ENCODE data around the gene DTNA.

The DTNA gene

DNA sequence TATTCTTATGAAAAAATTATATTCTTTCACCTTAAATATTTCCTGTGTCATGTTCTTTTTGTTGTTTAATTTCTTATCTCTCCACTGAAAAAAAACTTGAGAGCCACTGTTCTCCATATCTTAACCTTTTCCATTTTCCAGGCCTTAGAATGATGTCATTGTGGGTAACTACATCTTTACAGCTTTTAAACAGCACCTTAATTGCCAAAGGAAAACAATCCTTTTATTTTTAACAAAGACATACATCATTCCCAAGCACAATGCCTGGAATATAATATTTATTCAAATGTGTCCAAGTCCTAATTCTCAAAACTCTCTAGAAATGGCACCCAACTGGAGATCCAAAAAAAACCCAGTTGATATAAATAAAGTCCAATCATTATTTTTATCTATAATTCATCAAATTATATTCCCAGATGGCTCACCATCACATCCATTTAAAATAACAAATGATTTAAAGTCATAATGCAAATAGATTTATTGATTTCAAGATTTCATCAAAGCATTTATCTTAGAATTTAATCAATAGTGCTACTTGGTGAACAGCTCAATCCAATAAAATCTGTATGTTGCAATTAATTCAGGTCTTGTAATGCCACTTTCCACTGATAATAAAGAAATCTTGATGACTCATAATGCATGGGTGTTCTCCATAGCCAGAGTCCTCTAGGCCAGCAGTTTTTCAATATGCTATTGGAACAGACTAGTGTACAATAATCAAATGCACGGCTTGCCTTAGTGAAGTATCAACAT is 224.0 kb downstream of the DTNA start:
- no peak for DNase-seq (ENCODE audit: low read depth)

DNA sequence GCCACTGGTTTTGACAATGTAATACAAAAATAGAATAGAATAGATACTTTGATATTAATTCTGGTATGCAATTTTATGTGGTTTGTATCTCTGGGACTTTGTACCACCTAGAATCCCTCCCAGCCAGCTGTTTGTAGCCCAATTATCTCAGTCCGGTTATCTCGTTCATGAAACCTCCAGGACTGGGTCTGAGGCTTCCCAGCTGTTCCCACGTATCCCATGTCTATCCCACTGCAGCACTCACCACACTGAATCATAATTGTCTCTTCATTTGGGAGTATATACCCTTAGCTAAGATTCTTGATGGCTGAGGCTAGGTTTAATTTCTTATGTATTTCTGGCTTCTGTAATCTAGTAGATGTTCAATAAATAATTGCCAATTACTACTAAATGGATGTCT is 226.7 kb downstream of the DTNA start:
- DNase-seq (ENCODE audit: low read depth), result no peak

DNA sequence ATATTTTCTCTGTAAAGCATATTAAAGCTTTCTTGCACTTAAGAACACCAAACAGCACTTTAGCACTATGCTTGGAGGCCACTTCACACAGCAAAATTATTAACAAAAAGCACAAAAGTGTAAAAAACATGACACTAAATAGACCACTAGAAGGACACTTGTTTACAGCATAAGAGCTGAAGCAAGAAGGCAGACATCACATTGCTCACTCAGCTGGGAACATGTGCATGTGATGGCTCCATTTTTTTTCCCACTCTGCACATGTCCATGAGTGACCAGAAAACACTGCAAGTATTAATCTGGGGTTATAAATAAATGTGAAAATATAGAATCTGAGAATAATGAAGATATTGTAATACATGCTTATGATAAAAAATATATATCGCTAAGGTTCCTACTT is 228.0 kb downstream of the DTNA start:
- DNase-seq (ENCODE audit: low read depth), result no peak

Data from T follicular helper cell (primary cell).